NCI-H345 (cell line): ENCODE results near the gene KIF27.
"Not testable (repeated sequence)": the region's sequence is repeated elsewhere in the genome, so short reads cannot be mapped to it uniquely, and the experiment has no call there.

ENCODE experiments used
- DNase-seq: peaks from one replicate; lab custom pipeline; 2025; lab: John Stamatoyannopoulos, UW

The KIF27 gene

GRCh38 chr9:83920927-83921707 is at the start of gene KIF27:
TSS of gene KIF27 (minus strand) at chr9:83921432. CDS start at chr9:83915591, 5,841 bp downstream.
- DNase-seq, result peak; percentile 95

GRCh38 chr9:83969602-83970001 is 48.4 kb upstream of the KIF27 start:
- DNase-seq, result no peak

- DNase-seq, result no peak
Measured at GRCh38 chr9:83967073-83967472, 45.8 kb upstream of the KIF27 start.

- no peak for DNase-seq
Measured at GRCh38 chr9:83966209-83966582, 45.0 kb upstream of the KIF27 start.

- no peak for DNase-seq
Measured at GRCh38 chr9:83965350-83966208, 44.3 kb upstream of the KIF27 start.

GRCh38 chr9:83964973-83965349 is 43.7 kb upstream of the KIF27 start:
- DNase-seq, result no peak

- DNase-seq, result no peak
Measured at GRCh38 chr9:83962165-83962564, 40.9 kb upstream of the KIF27 start.

- DNase-seq, result no peak
Measured at GRCh38 chr9:83960991-83961390, 39.8 kb upstream of the KIF27 start.

- no peak for DNase-seq
Measured at GRCh38 chr9:83959061-83959460, 37.8 kb upstream of the KIF27 start.

GRCh38 chr9:83957248-83957513 is 35.9 kb upstream of the KIF27 start:
- DNase-seq, result no peak

GRCh38 chr9:83956436-83957247 is 35.4 kb upstream of the KIF27 start:
- peak; percentile 67 for DNase-seq

GRCh38 chr9:83956086-83956435 is 34.8 kb upstream of the KIF27 start:
- DNase-seq, result peak; percentile 22

- not testable (repeated sequence) for DNase-seq
Measured at GRCh38 chr9:83948096-83948495, 26.9 kb upstream of the KIF27 start.

GRCh38 chr9:83940590-83941303 is 19.5 kb upstream of the KIF27 start:
- DNase-seq, result no peak

GRCh38 chr9:83937861-83938455 is 16.7 kb upstream of the KIF27 start:
- DNase-seq, result peak; percentile 53

- DNase-seq, result no peak
Measured at GRCh38 chr9:83936523-83936922, 15.3 kb upstream of the KIF27 start.

GRCh38 chr9:83935276-83935935 is 14.2 kb upstream of the KIF27 start:
- DNase-seq, result no peak

GRCh38 chr9:83934569-83935275 is 13.5 kb upstream of the KIF27 start:
- no peak for DNase-seq

- no peak for DNase-seq
Measured at GRCh38 chr9:83933790-83934189, 12.6 kb upstream of the KIF27 start.

GRCh38 chr9:83932851-83933250 is 11.6 kb upstream of the KIF27 start:
- no peak for DNase-seq
